Activated CD4-positive, alpha-beta T cell treated with anti-CD3 and anti-CD28 coated beads, Interleukin-10, Interleukin-2, amounts not matched to agents 100 ng/mL and 50 ng/mL, durations not matched to agents 16 hours and 8 hours (primary cell): ENCODE data around the gene TSLP.

Experiments
- DNase-seq: peaks from one replicate; pipeline ENCODE4 v3.0.0-alpha.2; 2020

The TSLP gene

GRCh38 chr5:111099058-111099778 lies 27.7 kb downstream of the TSLP start:
- no peak for DNase-seq

DNA sequence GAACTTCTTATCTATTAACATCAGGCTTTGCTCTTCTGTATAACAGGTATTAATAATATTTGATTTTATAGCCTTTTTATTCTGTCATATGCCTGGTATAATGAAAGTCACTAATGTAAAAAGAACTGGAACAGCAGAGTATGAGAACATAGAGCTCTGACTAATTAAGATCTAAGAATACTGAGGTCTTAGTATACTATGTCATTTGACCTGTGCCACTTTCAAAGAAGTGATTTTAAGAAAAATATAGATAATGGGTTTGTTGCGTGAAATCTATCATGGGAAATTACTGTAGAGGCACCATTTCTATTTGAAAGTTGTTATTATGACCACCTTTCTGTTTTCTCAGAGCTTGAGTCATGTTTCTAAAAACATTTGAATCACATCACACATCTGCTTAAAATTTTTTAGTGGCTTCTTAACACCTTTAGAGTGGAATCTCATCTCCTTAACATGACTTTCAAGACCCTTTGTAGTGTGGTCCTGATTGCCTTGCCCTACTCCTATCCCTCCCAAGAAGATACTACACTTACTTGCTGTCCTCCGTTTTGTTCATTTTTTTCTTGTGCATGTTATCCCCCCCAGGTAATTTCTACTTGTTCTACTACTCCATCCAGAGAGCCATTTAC lies 34.9 kb downstream of the TSLP start:
- DNase-seq, result no peak

GRCh38 chr5:111107371-111107770 lies 35.9 kb downstream of the TSLP start:
- no peak for DNase-seq

DNA sequence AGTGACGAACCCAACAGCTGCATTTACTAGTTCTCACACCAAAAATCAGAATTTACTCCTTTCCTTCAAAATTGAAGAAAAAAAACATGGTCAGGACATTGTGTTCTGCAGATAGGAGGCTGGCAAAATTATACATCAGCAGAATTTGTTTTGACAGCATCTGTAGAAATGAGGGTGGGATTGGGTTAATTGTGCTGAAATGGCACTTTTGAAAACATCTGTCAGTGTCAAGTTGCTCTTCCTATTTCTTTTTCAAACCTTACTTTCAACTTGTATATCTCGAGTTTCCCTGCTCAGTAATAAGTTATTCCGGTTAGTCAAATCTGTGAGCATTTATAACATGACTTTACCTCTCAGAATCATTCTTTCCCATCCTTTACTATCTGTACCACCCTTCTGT lies 40.4 kb downstream of the TSLP start:
- no peak for DNase-seq

GRCh38 chr5:111113678-111114077 lies 42.2 kb downstream of the TSLP start:
- no peak for DNase-seq

DNA sequence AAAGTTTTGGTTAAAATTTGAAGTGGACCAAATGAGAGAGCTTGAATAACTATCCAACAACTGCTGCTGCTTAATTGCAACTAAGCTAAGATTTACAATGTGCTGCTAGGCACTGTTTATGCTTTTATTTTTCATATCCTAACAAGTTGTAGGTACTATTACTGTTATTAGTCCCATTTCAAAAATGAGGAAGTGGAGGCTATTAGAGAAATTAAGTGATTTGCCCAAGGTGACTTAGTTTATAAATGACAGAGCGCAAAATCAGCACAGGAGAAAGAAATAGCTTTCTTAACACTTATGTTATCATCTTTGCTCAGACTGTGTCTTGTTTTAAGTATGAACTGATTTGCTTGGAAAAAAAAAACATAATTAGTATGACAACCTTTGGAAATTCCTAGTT lies 43.7 kb downstream of the TSLP start:
- no peak for DNase-seq

DNA sequence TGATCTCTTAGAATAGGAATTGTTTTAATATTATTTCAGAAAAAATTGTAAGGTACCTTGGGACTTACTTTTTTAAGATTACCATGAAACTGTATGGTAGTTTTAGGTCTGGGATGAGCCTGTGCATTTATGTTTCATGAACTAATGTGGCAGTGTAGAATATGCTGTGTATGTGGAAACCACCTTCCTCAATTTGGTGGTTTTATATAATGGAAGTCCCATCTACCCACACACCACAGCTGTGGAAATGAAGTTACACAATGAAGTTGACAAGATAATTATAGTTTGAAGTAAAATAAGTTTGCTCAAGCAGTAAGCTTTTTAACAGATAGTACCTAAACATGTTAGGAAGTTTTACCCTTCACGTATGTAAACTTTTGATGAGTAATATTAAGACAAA lies 45.0 kb downstream of the TSLP start:
- no peak for DNase-seq

- no peak for DNase-seq
These were observed 45.6 kb downstream of the TSLP start for GRCh38 chr5:111117136-111117535.

DNA sequence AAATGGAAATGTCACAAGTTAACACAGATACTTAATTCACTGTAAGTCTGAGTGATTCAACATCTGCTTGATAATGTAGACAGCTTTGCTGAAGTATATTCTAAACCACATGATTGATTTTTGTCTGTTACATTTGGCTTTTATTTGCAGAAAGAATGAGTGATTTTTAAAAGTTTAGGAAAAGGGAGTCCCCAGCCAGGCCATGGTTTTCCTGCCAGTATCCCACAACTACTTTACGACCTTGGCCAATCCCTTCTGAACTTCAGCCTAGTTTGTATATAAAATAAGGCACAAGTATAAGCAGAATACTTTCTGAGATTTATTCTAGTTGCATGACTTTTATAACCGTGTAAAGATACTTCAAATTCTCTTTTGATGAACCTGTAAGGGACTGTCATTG lies 47.7 kb downstream of the TSLP start:
- DNase-seq, result no peak

GRCh38 chr5:111119856-111120255 lies 48.3 kb downstream of the TSLP start:
- DNase-seq, result peak; percentile 11

- no peak for DNase-seq
These were observed 49.4 kb downstream of the TSLP start for GRCh38 chr5:111120911-111121310.

DNA sequence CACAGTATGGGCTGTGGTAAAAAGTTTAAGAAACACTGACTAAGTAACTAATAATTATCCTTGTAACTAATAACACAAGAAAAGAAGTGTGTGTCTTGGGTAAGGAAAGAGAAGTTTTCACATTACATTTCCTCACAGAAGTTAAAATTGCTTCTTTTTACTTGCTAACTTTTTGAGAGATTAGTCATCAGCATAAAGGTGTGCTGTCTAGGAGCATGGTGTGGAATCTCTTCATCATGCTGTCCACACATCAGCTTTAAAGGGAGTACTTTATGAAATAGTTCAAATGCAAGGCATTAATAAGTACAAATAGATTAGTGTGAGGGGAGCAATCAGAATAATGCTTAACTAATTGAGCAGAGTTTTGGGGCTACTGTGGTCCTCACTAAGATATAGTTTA lies 50.4 kb downstream of the TSLP start:
- DNase-seq, result no peak

- peak; percentile 23 for DNase-seq
These were observed 50.9 kb downstream of the TSLP start for GRCh38 chr5:111122398-111122797.

GRCh38 chr5:111124793-111125192 lies 53.3 kb downstream of the TSLP start:
- DNase-seq, result peak; percentile 18

DNA sequence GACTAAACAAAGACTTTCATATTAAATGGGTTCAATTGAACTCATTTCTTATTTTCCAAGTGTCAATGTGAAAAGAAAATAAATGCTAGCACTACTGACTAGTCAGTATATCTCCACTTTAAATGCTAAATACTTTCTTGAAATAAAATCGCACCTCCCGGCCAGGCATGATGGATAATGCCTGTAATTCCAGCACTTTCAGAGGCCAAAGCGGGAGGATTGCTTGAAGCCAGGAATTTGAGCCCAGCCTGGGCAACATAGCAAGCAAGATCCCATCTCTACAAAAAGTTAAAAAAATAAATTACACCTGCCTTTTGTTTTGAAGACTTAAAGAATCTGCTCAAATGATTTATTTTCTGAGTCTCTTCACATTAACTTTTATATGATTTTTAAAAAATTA lies 55.4 kb downstream of the TSLP start:
- no peak for DNase-seq
